GM12891 (cell line): ENCODE data around the gene TRAF1.
A peak's percentile ranks its signal among the peaks of the same experiment; 100 is the strongest.

ENCODE experiments used
- DNase-seq: peaks from one replicate; pipeline ENCODE4 v3.0.0; 2011; ENCODE audit warnings: low spot score; ENCODE audit not compliant: insufficient read length
- FAIRE-seq: peaks from 2 replicates; lab custom pipeline; 2011; peaks lifted over from hg19 to GRCh38; lab: Jason Lieb, UNC
- PAX5 ChIP-seq: IDR thresholded peaks from 2 replicates; pipeline ENCODE4 v1.6.1; 2011; ENCODE audit warnings: low read length, moderate library complexity, mild to moderate bottlenecking; ENCODE audit not compliant: insufficient read depth, severe bottlenecking
- POLR2A ChIP-seq: IDR thresholded peaks from 2 replicates; pipeline ENCODE4 v1.6.1; 2011; ENCODE audit warnings: low read depth, low read length, control low read depth
- POLR2AphosphoS5 ChIP-seq: IDR thresholded peaks from 2 replicates; pipeline ENCODE4 v1.6.1; 2011; ENCODE audit warnings: low read depth, low read length, control low read depth
- POU2F2 ChIP-seq: IDR thresholded peaks from 2 replicates; pipeline ENCODE4 v1.6.1; 2011; ENCODE audit warnings: low read depth, mild to moderate bottlenecking, control low read depth, low read length, moderate library complexity
- SPI1 ChIP-seq: IDR thresholded peaks from 2 replicates; pipeline ENCODE4 v1.6.1; 2011; ENCODE audit warnings: low read depth, low read length, control low read depth
- TAF1 ChIP-seq: IDR thresholded peaks from 2 replicates; pipeline ENCODE4 v1.6.1; 2011; ENCODE audit warnings: low read depth, low read length, control low read depth

The TRAF1 gene

DNA sequence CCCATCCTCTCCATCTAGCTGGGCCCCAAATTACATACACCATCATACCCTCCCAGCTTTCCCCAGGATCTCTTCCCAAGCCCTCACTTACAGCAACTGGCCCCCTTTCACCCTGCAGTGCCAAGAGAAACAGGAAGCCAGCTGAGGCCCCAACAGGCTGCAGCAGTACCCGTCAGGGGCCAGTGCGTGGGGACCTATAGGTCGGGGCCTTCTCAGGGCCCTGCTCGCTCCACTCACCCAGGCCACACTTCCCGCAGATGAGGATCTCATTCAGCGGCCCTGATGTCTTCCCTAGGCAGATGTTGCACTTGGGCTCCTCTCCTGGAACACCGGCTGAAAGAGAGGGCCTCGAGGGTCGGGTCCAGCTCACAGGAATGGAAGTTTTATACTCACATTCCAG, 56.4 kb downstream of the TRAF1 start:
- FAIRE-seq (no peak), DNase-seq (no peak)
- TF ChIP-seq POLR2A: no peak
- TF ChIP-seq PAX5: no peak
- no peak for TF ChIP-seq TAF1
- no peak for TF ChIP-seq SPI1
- no peak for TF ChIP-seq POLR2AphosphoS5
- TF ChIP-seq POU2F2: no peak

DNA sequence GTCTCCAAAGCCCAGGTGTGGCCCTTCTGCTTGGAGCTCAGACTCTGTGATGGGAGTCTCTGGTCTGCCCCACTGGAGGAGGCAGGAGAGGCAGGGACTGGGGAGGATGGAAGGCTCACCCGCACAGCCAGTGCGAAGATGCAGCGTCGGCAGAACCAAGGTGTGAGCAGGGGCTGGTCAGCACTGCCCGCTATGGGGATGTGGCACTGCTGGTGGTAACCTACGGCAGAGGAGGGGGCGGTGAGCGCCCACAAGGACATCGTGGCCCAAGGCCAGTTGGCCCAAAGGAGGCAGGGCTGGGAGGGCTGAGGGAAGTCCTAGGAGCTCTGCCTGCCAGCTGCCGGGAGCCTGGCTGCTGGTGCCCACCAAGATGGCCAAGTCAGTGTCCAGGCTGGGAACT, 56.9 kb downstream of the TRAF1 start:
- FAIRE-seq (no peak), DNase-seq (no peak)
- no peak for TF ChIP-seq POLR2A
- 0 out of 2 replicates have a peak, but pooled peaks have one; percentile 6 for TF ChIP-seq POLR2AphosphoS5

DNA sequence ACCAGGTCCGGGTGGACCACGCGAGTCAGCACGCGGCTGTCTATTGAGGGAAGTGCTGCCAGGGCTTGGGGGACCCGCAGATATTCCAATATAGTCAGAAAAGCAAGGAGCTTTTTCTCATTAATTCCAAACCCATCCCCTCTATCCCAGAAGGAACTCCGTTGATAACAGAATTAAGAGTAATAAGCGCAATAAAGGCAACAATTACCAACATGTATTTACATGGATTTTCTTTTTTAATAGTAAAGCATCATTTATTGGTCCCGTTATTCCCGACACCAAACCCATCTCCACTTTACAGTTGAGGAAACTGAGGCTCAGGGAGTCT, 57.3 kb downstream of the TRAF1 start:
- TF ChIP-seq SPI1 (no peak), POLR2AphosphoS5 (no peak), TAF1 (no peak), PAX5 (no peak), POLR2A (no peak), POU2F2 (no peak)

DNA sequence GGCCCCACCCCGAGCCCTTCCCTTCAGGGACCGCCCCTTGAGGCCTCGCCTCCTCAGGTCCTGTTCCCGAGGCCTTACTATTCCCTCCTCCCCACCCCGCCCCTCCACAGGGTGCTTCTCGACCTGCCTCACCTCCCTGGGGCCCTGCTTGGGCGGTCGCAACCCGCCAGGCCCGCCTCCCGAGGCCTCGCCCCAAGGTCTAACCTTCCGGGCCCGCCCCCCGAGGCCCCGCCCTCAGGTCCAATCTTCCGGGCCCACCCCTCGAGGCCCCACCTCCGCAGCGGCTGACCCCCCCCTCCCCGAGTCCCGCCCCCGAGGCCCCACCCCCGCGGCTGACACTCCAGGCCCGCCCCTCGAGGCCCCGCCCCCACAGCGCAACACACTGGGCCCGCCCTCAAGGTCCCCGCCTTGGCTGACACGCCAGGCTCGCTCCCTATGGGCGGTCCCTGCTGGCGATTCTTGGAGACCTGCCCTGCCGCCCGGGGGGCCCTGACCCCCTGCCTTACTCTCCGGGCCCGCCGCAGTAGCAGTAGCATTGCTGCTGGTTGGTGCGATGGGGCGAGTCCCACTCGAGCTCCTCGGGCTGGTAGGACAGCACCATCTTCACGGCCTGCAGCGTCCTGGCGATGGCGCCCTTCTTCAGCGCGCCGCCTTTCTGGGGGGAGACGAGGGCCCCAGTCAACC, 57.8 kb downstream of the TRAF1 start:
- FAIRE-seq (no peak), DNase-seq (peak; percentile 91)
- TF ChIP-seq POLR2AphosphoS5 (no peak), POU2F2 (no peak), POLR2A (no peak), SPI1 (no peak), TAF1 (no peak), PAX5 (no peak)

More for the DNA sequence above, 57.3 kb downstream of the TRAF1 start:
- no peak for DNase-seq
- no peak for FAIRE-seq

DNA sequence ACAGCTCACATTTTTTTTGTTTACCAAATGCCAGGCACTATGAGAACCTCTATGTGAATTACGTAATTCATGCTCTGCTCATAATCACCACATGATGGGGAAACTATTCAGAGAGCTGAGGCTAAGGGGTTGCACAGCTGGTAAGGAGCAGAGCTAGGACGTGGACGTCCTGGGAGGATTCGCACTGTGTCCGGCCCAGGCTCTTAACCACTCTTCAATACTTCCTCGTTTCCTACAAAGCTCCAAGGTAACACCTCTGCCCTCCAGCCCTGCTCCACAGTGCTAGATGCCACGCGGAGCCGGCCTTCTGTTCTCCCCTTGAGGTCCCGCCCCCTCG, 58.3 kb downstream of the TRAF1 start:
- FAIRE-seq (no peak), DNase-seq (no peak)
- TF ChIP-seq POLR2AphosphoS5 (peak; percentile 48; the same call in 1 of the 2 replicates), TAF1 (no peak)

DNA sequence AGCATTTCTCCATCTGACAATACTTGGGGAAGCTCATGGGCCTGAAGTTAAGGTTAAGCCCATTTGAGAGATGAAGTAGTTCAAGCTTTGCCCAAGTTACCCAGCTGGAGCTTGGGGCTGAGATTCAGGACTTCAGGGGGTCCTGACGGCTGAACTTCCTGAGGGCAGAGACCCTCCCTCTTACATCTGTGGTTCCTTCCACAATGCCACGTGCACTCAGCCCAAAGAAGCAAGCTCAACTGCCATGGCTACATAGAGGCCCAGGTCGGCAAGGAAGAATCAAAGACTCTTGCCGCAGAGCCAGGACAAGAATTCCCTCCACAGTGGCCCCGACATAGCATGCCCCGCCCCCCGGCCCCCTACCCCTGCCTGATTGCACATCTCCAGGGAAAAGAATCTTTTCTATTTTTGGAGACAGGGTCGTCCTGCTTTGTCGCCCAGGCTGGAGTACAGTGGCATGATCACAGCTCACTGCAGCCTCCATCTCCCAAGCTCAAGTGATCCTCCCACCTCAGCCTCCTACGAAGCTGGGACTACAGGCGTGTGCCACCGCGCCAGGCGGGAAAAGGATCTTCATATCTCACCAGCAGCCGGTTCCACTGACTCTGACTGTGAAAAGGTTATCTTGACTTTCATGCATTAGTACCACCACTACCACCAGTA, 58.8 kb downstream of the TRAF1 start:
- TF ChIP-seq TAF1: no peak
- no peak for TF ChIP-seq POU2F2
- no peak for TF ChIP-seq PAX5
- FAIRE-seq (no peak), DNase-seq (no peak)

DNA sequence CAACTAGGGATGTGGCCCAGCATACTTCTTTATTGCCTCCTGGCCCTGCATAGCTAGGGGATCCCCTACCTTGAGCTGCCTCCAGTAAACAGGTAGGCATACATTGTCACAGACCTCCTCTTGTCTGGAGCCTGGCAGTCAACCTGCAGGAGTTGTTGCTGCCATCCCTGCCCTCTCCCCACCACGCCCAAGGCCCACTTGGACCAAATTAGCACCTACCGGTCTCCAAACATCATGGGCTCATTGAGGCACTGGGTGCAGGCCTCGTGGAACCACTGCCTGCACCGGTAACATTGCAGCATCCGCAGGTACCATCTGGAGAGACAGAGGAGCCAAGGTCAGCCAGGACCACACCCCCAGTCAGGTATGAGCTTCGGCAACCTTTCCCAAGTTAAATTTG, 59.9 kb downstream of the TRAF1 start:
- DNase-seq: no peak
- TF ChIP-seq POU2F2 (no peak), TAF1 (no peak), PAX5 (no peak), SPI1 (no peak), POLR2AphosphoS5 (no peak)
- FAIRE-seq: no peak

DNA sequence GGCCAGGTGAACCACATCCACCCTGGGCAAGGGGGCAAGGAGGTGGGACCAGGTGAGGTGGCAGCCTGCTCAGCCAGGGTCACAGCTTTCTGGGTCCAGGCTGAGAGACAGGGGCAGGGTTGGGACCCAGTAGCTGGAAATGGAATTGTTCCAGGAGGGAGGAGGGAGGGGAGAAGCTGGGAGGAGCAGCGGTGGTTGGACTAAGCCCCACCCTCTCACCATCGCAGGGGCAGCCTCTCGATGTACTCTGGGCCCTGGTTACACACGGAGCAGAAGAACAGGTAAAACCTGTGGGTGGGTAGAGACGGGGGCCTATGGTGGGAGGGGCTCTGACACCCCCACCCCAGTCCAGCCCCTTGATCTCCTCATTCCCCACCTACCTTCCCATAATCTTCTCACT, 60.8 kb downstream of the TRAF1 start:
- DNase-seq (no peak), FAIRE-seq (no peak)
- TF ChIP-seq TAF1 (no peak), POLR2AphosphoS5 (no peak), PAX5 (no peak), POLR2A (no peak), SPI1 (no peak), POU2F2 (no peak)

DNA sequence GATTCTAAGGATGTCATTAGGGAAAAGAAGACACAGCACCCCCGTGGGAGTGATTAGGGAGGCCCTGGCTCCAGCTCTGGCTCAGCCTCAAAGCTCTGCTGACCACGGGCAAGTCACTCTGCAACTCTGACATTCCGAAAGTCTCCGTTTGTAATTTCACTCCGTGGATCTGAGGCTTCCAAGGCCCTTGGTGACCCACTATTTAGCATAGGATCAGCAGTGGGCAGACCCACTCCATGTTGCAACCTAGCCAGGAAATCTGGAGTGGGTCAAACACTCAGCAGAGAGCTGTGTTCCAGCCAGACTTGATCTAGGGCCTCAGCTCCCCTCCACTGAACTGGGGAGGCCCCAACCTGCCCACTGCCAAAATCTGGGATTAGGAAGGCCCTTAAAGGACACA, 61.4 kb downstream of the TRAF1 start:
- TF ChIP-seq POU2F2: no peak
- DNase-seq: no peak
- no peak for FAIRE-seq

DNA sequence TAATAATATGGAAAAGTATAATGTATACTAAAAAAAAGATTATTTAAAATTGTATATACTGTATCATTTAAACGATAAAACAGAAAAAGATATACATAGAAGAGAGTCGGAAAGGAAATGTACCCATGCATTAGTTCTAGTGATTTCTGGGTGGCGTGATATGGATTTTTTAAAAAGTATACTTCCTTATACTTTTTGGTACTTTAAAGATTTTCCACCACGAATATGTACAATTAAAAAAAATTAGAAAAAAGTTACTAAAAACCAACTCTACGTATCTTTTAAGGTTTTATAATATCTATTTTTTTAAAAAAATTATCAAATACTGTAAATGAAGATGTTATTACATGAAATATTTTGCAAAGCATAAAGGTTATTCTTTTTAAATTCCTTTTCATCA, 61.9 kb downstream of the TRAF1 start:
- TF ChIP-seq TAF1: no peak
- TF ChIP-seq POU2F2: no peak
- TF ChIP-seq POLR2A: no peak
- TF ChIP-seq SPI1: no peak
- TF ChIP-seq POLR2AphosphoS5: no peak
- no peak for TF ChIP-seq PAX5
- FAIRE-seq (no peak), DNase-seq (no peak)

DNA sequence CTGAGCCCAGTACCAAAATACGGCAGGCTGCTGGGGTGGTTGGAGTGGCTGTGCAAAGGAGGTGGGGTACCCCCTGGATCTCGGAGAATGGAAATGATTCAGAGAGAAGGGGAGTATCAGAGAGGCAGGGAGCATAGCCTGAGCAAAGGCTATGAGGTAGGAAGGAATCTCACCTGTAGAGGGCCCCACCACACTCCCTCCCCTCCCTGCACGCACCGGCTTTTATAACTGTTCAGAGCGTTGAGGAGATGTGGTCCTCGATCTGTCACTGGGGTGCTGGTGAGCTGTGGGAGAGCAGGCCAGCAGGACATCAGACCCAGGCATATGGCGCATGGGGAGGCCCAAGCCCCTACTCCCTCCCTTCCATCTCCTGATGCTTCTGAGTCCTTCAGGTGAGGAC, 62.8 kb downstream of the TRAF1 start:
- no peak for DNase-seq
- FAIRE-seq: no peak

More for the DNA sequence above, 62.8 kb downstream of the TRAF1 start:
- no peak for TF ChIP-seq POU2F2
- no peak for TF ChIP-seq POLR2A
- no peak for TF ChIP-seq PAX5
- no peak for TF ChIP-seq TAF1
- TF ChIP-seq SPI1: no peak
- no peak for TF ChIP-seq POLR2AphosphoS5
